Measurements from ENCODE around the gene NAA38.
A peak's percentile ranks its signal among the peaks of the same experiment; 100 is the strongest.

GRCh38 chr17:7841396-7841914, 15.9 kb downstream of the NAA38 start:
- TF ChIP-seq POLR2AphosphoS5 (IDR thresholded peaks at IDR 0.05; ENCODE audit: low read depth) (no peak), CTCF (conservative IDR thresholded peaks at IDR 0.05; ENCODE audit: low read depth in 2 of 2) (no peak; a peak in 1 of 4 replicates), ZNF331 (CRISPR knock-in tag; IDR thresholded peaks at IDR 0.05; ENCODE audit: low read depth) (no peak), STAT1 (IDR thresholded peaks at IDR 0.05; ENCODE audit: unreplicated experiment) (no peak), EZH2 (IDR thresholded peaks at IDR 0.05; ENCODE audit: low read depth, unreplicated experiment) (peak; percentile 61), JUNB (IDR thresholded peaks at IDR 0.05; ENCODE audit: unreplicated experiment) (no peak), CREB1 (CRISPR knock-in tag; IDR thresholded peaks at IDR 0.05; ENCODE audit: low read depth) (peak; percentile 34; the same call in 1 of the 2 replicates), EZH2phosphoT487 (IDR thresholded peaks at IDR 0.05; ENCODE audit: unreplicated experiment) (no peak)
